Measurements from ENCODE around the gene STMP1. TPM values are rescaled to one million over a fixed set of nuclear protein-coding genes. Genes with fewer than 3 reads are reported as not detected.

The STMP1 gene
- total and polyA plus RNA-seq, 4 donors = 23.0 to 33.1 (median 26.0) TPM

DNA sequence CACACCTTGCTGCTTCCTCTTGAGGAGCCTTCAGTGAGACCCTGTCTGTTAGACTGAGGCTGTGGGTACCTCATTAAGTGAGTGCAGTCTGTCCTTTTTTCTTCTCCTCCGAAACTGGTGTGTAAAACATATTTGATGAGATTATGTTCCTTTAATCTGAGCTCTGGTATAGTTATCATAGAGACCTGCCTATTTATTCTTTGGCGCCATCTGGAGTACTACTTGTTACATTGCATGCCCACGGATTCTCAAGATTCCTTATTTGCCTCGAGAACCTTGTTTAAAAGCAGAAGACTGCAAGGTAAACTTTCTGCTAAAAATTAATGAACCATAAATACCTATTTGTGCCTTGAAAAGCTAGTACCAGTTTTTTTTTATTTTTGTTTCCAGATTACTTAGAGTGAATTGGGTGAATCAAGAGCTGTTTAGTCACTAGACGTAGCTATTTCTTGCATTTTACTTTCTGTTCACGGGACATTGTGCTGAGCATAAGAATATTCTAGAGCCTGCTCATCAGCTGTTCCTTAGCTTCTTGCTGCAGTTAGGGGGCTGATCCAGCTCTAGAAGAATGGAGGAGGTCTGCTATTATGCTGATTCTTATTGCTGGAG lies 16.9 kb upstream of the STMP1 start:
- no peaks in the 10 kb centered on the region for H3K9me3 ChIP-seq (ENCODE audit: control insufficient read depth in 4 of 4, insufficient read depth in 3 of 4, low read length in 3 of 4)
- 35 to 52% methylated on average over 6 of the region's 6 CpGs for WGBS, 2 donors
- H3K4me1 ChIP-seq (ENCODE audit: control insufficient read depth in 5 of 5, insufficient read depth in 5 of 5, low read length in 5 of 5) = no peaks in the 10 kb centered on the region
- no peak for ATAC-seq (ENCODE audit: insufficient read depth, low FRiP score)
- H3K36me3 ChIP-seq (ENCODE audit: control insufficient read depth in 4 of 4, insufficient read depth in 4 of 4, low read length in 4 of 4) = peaks cover 9 to 32% (median 20%) of the 10 kb centered on the region in 4 donors
- H3K27ac ChIP-seq (ENCODE audit: low read depth in 1 of 2, low read length in 1 of 2) = no peak overlapping the region
- DNase-seq = peak in 2 of 3 donors; percentile 59 to 61
- H3K4me3 ChIP-seq = no peak overlapping the region
- TF ChIP-seq, protein P1, sequence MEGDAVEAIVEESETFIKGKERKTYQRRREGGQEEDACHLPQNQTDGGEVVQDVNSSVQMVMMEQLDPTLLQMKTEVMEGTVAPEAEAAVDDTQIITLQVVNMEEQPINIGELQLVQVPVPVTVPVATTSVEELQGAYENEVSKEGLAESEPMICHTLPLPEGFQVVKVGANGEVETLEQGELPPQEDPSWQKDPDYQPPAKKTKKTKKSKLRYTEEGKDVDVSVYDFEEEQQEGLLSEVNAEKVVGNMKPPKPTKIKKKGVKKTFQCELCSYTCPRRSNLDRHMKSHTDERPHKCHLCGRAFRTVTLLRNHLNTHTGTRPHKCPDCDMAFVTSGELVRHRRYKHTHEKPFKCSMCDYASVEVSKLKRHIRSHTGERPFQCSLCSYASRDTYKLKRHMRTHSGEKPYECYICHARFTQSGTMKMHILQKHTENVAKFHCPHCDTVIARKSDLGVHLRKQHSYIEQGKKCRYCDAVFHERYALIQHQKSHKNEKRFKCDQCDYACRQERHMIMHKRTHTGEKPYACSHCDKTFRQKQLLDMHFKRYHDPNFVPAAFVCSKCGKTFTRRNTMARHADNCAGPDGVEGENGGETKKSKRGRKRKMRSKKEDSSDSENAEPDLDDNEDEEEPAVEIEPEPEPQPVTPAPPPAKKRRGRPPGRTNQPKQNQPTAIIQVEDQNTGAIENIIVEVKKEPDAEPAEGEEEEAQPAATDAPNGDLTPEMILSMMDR (IDR thresholded peaks at IDR 0.05; ENCODE audit: control extremely low read depth, extremely low read depth) = peak; percentile 60
- no peak overlapping the region for H3K9ac ChIP-seq (ENCODE audit: insufficient read depth in 1 of 2, low read length in 2 of 2)
- H3K27me3 ChIP-seq (ENCODE audit: control insufficient read depth in 3 of 3, insufficient read depth in 3 of 3, low read length in 2 of 3) = no peaks in the 10 kb centered on the region

DNA sequence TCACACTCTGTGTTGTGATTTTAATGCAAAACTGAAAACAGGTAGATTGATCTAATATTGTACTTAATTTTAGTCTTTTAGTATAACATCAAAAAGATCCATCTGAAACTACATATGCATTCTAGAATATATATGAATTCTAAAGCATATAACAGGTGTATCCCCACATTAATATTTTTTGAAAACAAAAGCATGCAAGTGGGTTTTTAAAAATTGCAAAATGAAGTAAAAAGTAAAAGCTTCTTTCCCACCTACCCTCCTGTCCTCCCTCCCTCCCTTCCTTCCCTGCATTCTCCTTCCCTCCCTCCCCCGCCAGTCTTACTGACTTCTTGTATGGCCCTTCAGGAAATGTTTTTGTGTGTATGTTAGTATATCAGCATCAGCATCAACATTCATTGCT lies 14.6 kb upstream of the STMP1 start:
- H3K27ac ChIP-seq (ENCODE audit: low read depth in 1 of 2, low read length in 1 of 2) = no peak overlapping the region
- H3K36me3 ChIP-seq (ENCODE audit: control insufficient read depth in 4 of 4, insufficient read depth in 4 of 4, low read length in 4 of 4) = peaks cover 9 to 32% (median 19%) of the 10 kb centered on the region in 4 donors
- H3K27me3 ChIP-seq (ENCODE audit: control insufficient read depth in 3 of 3, insufficient read depth in 3 of 3, low read length in 2 of 3) = no peaks in the 10 kb centered on the region
- 63 to 93% methylated on average over 1 of the region's 1 CpG for WGBS, 2 donors
- no peaks in the 10 kb centered on the region for H3K4me1 ChIP-seq (ENCODE audit: control insufficient read depth in 5 of 5, insufficient read depth in 5 of 5, low read length in 5 of 5)
- DNase-seq = no peak
- H3K9me3 ChIP-seq (ENCODE audit: control insufficient read depth in 4 of 4, insufficient read depth in 3 of 4, low read length in 3 of 4) = no peaks in the 10 kb centered on the region
- no peak overlapping the region for H3K4me3 ChIP-seq
- H3K9ac ChIP-seq (ENCODE audit: insufficient read depth in 1 of 2, low read length in 2 of 2) = no peak overlapping the region
- TF ChIP-seq, protein P1 (IDR thresholded peaks at IDR 0.05; ENCODE audit: control extremely low read depth, extremely low read depth) = no peak
- ATAC-seq (ENCODE audit: insufficient read depth, low FRiP score) = no peak

DNA sequence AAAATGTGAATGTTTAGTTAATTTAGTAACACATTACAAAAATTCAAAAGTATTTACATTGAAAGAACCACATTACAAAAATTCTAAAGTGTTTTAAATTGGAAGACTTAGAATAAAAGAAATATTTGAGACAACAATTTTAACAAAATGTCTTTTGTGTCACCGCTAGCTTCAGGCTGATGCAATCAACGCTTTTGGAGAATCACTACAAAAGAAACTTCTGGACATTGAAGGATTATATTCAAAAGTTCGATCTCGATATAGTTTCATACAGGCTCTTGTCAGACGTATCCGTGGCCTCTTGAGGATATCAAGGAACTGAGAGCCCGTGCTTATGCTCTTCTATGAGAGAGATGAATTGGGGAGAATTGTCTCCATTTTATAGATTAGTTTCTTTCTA lies 14.1 kb upstream of the STMP1 start:
- DNase-seq (no peak), ATAC-seq (ENCODE audit: insufficient read depth, low FRiP score) (no peak)
- TF ChIP-seq, protein P1 (IDR thresholded peaks at IDR 0.05; ENCODE audit: control extremely low read depth, extremely low read depth) = no peak
- Histone ChIP-seq H3K9me3 (ENCODE audit: control insufficient read depth in 4 of 4, insufficient read depth in 3 of 4, low read length in 3 of 4) (no peaks in the 10 kb centered on the region), H3K27ac (ENCODE audit: low read depth in 1 of 2, low read length in 1 of 2) (no peak overlapping the region), H3K4me3 (no peak overlapping the region), H3K36me3 (ENCODE audit: control insufficient read depth in 4 of 4, insufficient read depth in 4 of 4, low read length in 4 of 4) (peaks cover 6 to 32% (median 17%) of the 10 kb centered on the region in 4 donors), H3K4me1 (ENCODE audit: control insufficient read depth in 5 of 5, insufficient read depth in 5 of 5, low read length in 5 of 5) (no peaks in the 10 kb centered on the region), H3K27me3 (ENCODE audit: control insufficient read depth in 3 of 3, insufficient read depth in 3 of 3, low read length in 2 of 3) (no peaks in the 10 kb centered on the region), H3K9ac (ENCODE audit: insufficient read depth in 1 of 2, low read length in 2 of 2) (no peak overlapping the region)
- WGBS, 2 donors = 79 to 94% methylated on average over 7 of the region's 7 CpGs
